ACC112 (cell line): ENCODE data around the gene ELK4.

ENCODE experiments used
- H2AFZ ChIP-seq: fragments of 200-600 bp; sonication (generic); one replicate; pipeline ENCODE4 v1.6.0; 2017; ENCODE audit warnings: antibody characterized with exemption, low read length; ENCODE audit not compliant: unreplicated experiment
- H3K27ac ChIP-seq: fragments of 200-600 bp; sonication (generic); 2 replicates; pipeline ENCODE4 v1.5.1; 2014; ENCODE audit warnings: low read depth, mild to moderate bottlenecking, antibody characterized with exemption, low read length, moderate library complexity
- H3K27me3 ChIP-seq: fragments of 200-600 bp; sonication (generic); 2 replicates; pipeline ENCODE4 v1.6.1; 2014; ENCODE audit warnings: mild to moderate bottlenecking, antibody characterized with exemption, low read length, moderate library complexity, mixed read lengths; ENCODE audit not compliant: insufficient read depth
- H3K36me3 ChIP-seq: fragments of 200-600 bp; sonication (generic); 2 replicates; pipeline ENCODE4 v1.6.1; 2016; ENCODE audit warnings: mild to moderate bottlenecking, antibody characterized with exemption, low read length, moderate library complexity, mixed read lengths; ENCODE audit not compliant: insufficient read depth
- H3K4me1 ChIP-seq: fragments of 200-600 bp; sonication (generic); one replicate; pipeline ENCODE4 v1.6.1; 2016; ENCODE audit warnings: low read length, mixed read lengths; ENCODE audit not compliant: insufficient read depth, unreplicated experiment, control insufficient read depth
- H3K4me3 ChIP-seq: fragments of 200-600 bp; sonication (generic); 2 replicates; pipeline ENCODE4 v1.5.1; 2014; ENCODE audit warnings: mild to moderate bottlenecking, low read depth, low read length
- H3K79me2 ChIP-seq: fragments of 200-600 bp; sonication (generic); one replicate; pipeline ENCODE4 v1.6.0; 2016; ENCODE audit warnings: low read length; ENCODE audit not compliant: control insufficient read depth, unreplicated experiment, insufficient read depth

ELK4 gene

GRCh38 chr1:205589046-205589445, 42.8 kb downstream of the ELK4 start:
- Histone ChIP-seq H3K27me3 (no peaks in the 10 kb centered on the region), H2AFZ (no peak overlapping the region), H3K27ac (no peak overlapping the region), H3K36me3 (no peaks in the 10 kb centered on the region), H3K4me1 (no peaks in the 10 kb centered on the region), H3K4me3 (no peak overlapping the region), H3K79me2 (no peaks in the 10 kb centered on the region)

GRCh38 chr1:205588636-205589035, 43.2 kb downstream of the ELK4 start:
- no peaks in the 10 kb centered on the region for H3K4me1 ChIP-seq
- no peak overlapping the region for H2AFZ ChIP-seq
- no peak overlapping the region for H3K27ac ChIP-seq
- no peaks in the 10 kb centered on the region for H3K27me3 ChIP-seq
- no peaks in the 10 kb centered on the region for H3K79me2 ChIP-seq
- H3K4me3 ChIP-seq, result no peak overlapping the region
- no peaks in the 10 kb centered on the region for H3K36me3 ChIP-seq

- Histone ChIP-seq H3K27me3 (no peaks in the 10 kb centered on the region), H2AFZ (no peak overlapping the region), H3K4me1 (peaks cover 1% of the 10 kb centered on the region), H3K27ac (no peak overlapping the region), H3K36me3 (no peaks in the 10 kb centered on the region), H3K4me3 (no peak overlapping the region), H3K79me2 (no peaks in the 10 kb centered on the region)
These were observed 44.2 kb downstream of the ELK4 start for GRCh38 chr1:205587581-205587980.

- H3K4me3 ChIP-seq, result no peak overlapping the region
- H3K27ac ChIP-seq, result no peak overlapping the region
- H3K27me3 ChIP-seq, result peaks cover 11% of the 10 kb centered on the region
- H3K79me2 ChIP-seq, result no peaks in the 10 kb centered on the region
- peaks cover 2% of the 10 kb centered on the region for H3K4me1 ChIP-seq
- H2AFZ ChIP-seq, result no peak overlapping the region
- no peaks in the 10 kb centered on the region for H3K36me3 ChIP-seq
These were observed 45.7 kb downstream of the ELK4 start for GRCh38 chr1:205585835-205586785.

GRCh38 chr1:205585169-205585834, 46.5 kb downstream of the ELK4 start:
- H3K27ac ChIP-seq, result no peak overlapping the region
- peaks cover 2% of the 10 kb centered on the region for H3K4me1 ChIP-seq
- H3K27me3 ChIP-seq, result peaks cover 19% of the 10 kb centered on the region
- no peak overlapping the region for H2AFZ ChIP-seq
- H3K36me3 ChIP-seq, result no peaks in the 10 kb centered on the region
- H3K4me3 ChIP-seq, result no peak overlapping the region
- no peaks in the 10 kb centered on the region for H3K79me2 ChIP-seq

- Histone ChIP-seq H3K27ac (no peak overlapping the region), H2AFZ (no peak overlapping the region), H3K36me3 (no peaks in the 10 kb centered on the region), H3K27me3 (peaks cover 25% of the 10 kb centered on the region), H3K4me3 (no peak overlapping the region), H3K79me2 (no peaks in the 10 kb centered on the region), H3K4me1 (peaks cover 2% of the 10 kb centered on the region)
These were observed 47.1 kb downstream of the ELK4 start for GRCh38 chr1:205584732-205585131.

- H3K4me1 ChIP-seq, result peaks cover 2% of the 10 kb centered on the region
- peaks cover 34% of the 10 kb centered on the region for H3K27me3 ChIP-seq
- no peak overlapping the region for H3K4me3 ChIP-seq
- H3K27ac ChIP-seq, result no peak overlapping the region
- no peaks in the 10 kb centered on the region for H3K79me2 ChIP-seq
- H2AFZ ChIP-seq, result no peak overlapping the region
- no peaks in the 10 kb centered on the region for H3K36me3 ChIP-seq
These were observed 48.2 kb downstream of the ELK4 start for GRCh38 chr1:205583461-205584130.

GRCh38 chr1:205582471-205583291, 49.1 kb downstream of the ELK4 start:
- peaks cover 41% of the 10 kb centered on the region for H3K27me3 ChIP-seq
- H3K4me3 ChIP-seq, result no peak overlapping the region
- H3K36me3 ChIP-seq, result no peaks in the 10 kb centered on the region
- H2AFZ ChIP-seq, result no peak overlapping the region
- no peaks in the 10 kb centered on the region for H3K79me2 ChIP-seq
- H3K4me1 ChIP-seq, result peaks cover 2% of the 10 kb centered on the region
- no peak overlapping the region for H3K27ac ChIP-seq

- Histone ChIP-seq H3K27ac (no peak overlapping the region), H3K79me2 (no peaks in the 10 kb centered on the region), H2AFZ (no peak overlapping the region), H3K27me3 (peaks cover 48% of the 10 kb centered on the region), H3K4me3 (no peak overlapping the region), H3K4me1 (peaks cover 2% of the 10 kb centered on the region), H3K36me3 (no peaks in the 10 kb centered on the region)
These were observed 49.8 kb downstream of the ELK4 start for GRCh38 chr1:205582046-205582445.
